Measurements from ENCODE around the gene FASTKD2.

FASTKD2 gene

DNA sequence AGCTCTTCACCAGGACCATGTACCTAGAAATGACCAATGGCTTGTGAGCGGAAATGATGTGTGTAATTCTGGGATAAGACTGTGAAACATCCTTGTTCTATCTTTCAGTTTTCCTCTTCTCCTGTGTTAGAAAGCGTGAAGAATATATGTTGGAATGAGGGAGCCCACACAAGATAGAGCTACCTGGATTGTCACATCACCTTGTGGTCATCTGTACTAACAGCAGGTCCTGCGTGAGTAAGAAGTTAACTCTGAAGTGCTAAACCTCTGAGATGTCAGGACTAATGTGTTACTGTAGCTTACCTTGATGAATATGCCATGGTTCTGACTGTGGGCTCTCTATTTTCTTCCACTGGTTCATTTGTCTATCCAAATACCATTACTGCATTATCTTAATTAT is 75.6 kb downstream of the FASTKD2 start:
- no peak for DNase-seq

Data from NCI-H774 (cell line).